NCI-H2196 treated with DMSO at 0.1 percent for 48 hours (cell line): ENCODE measurements around the gene ADGRF3.
A peak's percentile ranks its signal among the peaks of the same experiment; 100 is the strongest.
"Not testable (repeated sequence)": the region's sequence is repeated elsewhere in the genome, so short reads cannot be mapped to it uniquely, and the experiment has no call there.

Experiments used
- DNase-seq: peaks from one replicate; lab custom pipeline; 2025; ENCODE audit not compliant: unreplicated experiment; lab: John Stamatoyannopoulos, UW

The ADGRF3 gene

DNA sequence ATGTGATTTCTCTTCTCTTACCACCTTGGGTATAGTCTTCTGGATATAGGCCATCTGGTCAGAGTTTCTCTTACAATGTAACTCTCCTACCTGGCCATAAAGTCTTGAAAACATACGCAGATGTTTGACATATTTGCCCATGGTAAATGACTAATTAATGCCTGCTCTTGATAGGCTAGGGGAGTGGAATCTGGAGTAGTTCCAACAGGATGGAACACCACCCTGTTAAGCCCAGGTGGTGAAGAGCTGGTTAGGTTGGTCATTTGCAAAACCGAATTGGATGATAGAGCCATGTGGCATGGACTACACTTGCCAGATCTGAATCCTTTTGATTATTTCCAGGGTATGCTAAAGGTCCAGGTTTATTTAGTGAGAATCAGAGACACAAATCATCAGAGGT is 65.4 kb downstream of the ADGRF3 start:
- no peak for DNase-seq

DNA sequence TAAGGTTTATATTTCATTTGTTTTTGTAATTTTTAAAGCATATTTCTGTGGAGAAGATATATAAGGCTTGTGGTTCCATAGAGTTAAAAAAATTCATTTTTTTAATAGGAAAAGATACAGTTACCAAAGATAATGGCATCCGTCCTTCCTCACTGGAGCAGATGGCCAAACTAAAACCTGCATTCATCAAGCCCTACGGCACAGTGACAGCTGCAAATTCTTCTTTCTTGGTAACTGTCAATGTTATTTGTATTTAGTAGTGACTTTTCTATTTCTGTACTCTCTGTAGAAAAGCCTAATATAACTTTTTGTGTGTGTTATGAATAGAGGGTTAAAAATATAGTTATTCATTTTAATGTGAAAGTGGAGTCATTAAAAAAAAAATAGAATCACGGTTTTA is 66.7 kb downstream of the ADGRF3 start:
- DNase-seq: no peak

DNA sequence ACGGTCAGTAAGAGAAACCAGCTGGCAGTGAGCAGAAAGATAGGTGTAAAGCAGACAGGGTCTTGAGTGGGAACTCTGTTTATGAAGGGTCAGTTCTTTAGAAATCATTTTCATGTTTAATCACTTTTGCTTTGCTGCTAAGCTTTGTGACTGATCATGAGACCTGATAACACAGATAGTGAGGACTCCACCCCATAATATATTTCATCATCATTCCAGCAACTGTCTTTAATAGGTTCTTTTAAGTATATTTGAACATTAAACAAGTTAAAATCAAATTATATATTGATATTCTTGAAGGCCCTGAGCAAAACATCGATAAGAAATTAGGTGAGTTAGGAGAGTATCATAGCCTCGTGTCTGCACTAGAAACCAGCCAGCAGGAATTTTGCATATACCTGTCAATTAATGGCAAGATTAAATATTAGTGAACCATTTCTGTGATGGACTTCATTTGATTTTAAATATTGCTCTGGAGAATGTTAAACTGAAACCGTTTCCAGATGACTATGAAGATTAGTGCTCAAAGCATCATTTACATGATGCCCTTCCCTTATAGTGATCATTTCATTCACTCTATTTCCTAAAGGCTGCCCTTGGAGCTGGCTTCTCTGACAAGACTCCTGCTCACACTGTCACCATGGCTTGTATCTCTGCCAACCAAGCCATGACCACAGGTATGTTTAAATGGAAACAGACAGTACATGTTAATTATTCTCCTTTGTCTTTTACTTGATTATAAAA is 69.9 kb downstream of the ADGRF3 start:
- no peak for DNase-seq

GRCh38 chr2:26274058-26274613 is 72.5 kb downstream of the ADGRF3 start:
- peak; percentile 18 for DNase-seq

GRCh38 chr2:26273501-26273900 is 73.1 kb downstream of the ADGRF3 start:
- no peak for DNase-seq

- DNase-seq: no peak
Measured at GRCh38 chr2:26270373-26270772, 76.2 kb downstream of the ADGRF3 start.

GRCh38 chr2:26269571-26270158 is 76.9 kb downstream of the ADGRF3 start:
- no peak for DNase-seq

DNA sequence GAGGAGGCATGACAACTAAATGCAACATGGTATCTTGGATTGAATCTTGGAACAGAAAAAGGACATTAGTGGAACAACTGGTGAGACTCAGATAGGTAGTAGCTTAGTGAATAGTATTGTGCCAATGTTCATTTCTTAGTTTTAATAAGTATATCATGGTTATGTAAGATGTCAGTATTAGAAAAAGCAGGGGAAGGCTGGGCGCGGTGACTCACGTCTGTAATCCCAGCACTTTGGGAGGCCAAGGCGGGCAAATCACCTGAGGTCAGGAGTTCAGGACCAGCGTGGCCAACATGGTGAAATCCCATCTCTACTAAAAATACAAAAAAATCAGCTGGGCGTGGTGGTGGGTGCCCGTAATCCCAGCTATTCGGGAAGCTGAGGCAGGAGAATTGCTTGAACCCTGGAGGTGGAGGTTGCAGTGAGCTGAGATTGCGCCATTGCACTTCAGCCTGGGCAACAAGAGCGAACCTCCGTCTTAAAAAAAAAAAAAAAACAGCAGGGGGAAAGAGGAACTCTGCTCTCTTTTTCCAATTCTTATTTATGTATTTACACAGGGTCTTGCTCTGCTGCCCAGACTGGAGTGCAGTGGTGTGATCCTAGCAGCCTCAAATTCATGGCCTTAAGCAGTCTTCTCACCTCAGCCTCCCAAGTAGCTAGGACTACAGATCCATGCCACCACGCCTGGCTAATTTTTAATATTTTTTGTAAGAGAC is 77.8 kb downstream of the ADGRF3 start:
- DNase-seq: not testable (repeated sequence)

DNA sequence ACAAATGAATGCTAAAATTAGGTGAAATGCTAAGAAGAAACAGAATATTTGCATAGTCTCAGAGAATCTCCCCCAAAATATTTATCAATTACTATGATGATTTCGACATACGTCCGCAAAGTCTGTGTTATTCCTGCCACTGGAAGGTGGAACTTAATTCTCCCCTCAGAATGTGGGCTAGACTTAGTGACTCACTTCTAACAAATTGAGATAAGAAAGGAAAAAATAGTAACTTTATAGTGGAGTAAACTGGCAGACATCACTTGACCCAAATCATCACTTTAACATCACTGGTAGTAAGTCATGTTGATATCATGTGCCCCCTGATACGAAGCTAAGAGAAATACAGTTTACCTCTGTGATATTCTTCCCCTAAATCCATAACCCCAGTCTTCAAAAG is 78.4 kb downstream of the ADGRF3 start:
- no peak for DNase-seq

DNA sequence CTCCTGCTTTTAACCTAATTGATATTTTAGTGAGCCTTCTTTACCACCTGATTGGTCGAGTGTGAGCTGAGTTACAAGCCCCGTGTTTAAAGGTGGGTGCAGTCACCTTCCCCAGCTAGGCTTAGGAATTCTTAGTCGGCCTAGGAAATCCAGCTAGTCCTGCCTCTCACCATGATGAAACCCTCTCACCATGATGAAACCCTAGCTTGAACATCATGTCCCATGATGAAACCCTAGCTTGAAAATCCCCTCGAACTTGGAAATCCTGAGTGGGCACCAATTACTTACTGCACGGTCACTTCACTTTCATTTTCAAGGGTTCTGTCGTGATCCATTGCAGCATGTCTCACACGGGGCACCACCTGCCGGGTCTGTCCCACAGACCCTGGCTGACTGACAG is 87.8 kb downstream of the ADGRF3 start:
- DNase-seq: not testable (repeated sequence)
